H9 (cell line): ENCODE data around the gene LAMA3. TPM values are rescaled to one million over a fixed set of nuclear protein-coding genes. Genes with fewer than 3 reads are reported as not detected.

Source experiments
- DNase-seq: peaks from one replicate; pipeline ENCODE4 v3.0.0-alpha.2; 2017
- H2AFZ ChIP-seq: one replicate; pipeline ENCODE4 v1.6.1; 2013; ENCODE audit warnings: mild to moderate bottlenecking, low read length, control low read depth, moderate library complexity
- H2AK5ac ChIP-seq: 2 replicates; pipeline ENCODE4 v1.6.1; 2013; ENCODE audit warnings: low read length, control low read depth, mixed read lengths; ENCODE audit not compliant: insufficient read length
- H2BK120ac ChIP-seq: one replicate; pipeline ENCODE4 v1.6.1; 2013; ENCODE audit warnings: low read depth, mild to moderate bottlenecking, low read length, control low read depth, inconsistent platforms; ENCODE audit not compliant: poor library complexity, severe bottlenecking
- H2BK12ac ChIP-seq: 2 replicates; pipeline ENCODE4 v1.6.1; 2013; ENCODE audit warnings: low read length, control low read depth, mixed read lengths, low read depth; ENCODE audit not compliant: insufficient read length
- H2BK15ac ChIP-seq: 2 replicates; pipeline ENCODE4 v1.6.1; 2013; ENCODE audit warnings: low read depth, low read length, control low read depth
- H2BK20ac ChIP-seq: one replicate; pipeline ENCODE4 v1.6.1; 2013; ENCODE audit warnings: low read depth, mild to moderate bottlenecking, low read length, control low read depth, inconsistent platforms; ENCODE audit not compliant: poor library complexity, severe bottlenecking
- H2BK5ac ChIP-seq: 2 replicates; pipeline ENCODE4 v1.6.1; 2013; ENCODE audit warnings: low read length, control low read depth, mixed read lengths; ENCODE audit not compliant: insufficient read length
- H3K14ac ChIP-seq: 2 replicates; pipeline ENCODE4 v1.6.1; 2013; ENCODE audit warnings: low read length, control low read depth; ENCODE audit not compliant: insufficient read depth
- H3K18ac ChIP-seq: 2 replicates; pipeline ENCODE4 v1.6.1; 2013; ENCODE audit warnings: low read depth, mild to moderate bottlenecking, mixed read lengths, low read length, control low read depth; ENCODE audit not compliant: insufficient read length
- H3K23ac ChIP-seq: 2 replicates; pipeline ENCODE4 v1.6.1; 2013; ENCODE audit warnings: low read length, control low read depth, mixed read lengths, low read depth; ENCODE audit not compliant: insufficient read length
- H3K23me2 ChIP-seq: 2 replicates; pipeline ENCODE4 v1.6.1; 2013; ENCODE audit warnings: low read depth, mild to moderate bottlenecking, mixed read lengths, low read length, control low read depth; ENCODE audit not compliant: insufficient read length, poor library complexity, severe bottlenecking
- H3K27ac ChIP-seq: 2 replicates; pipeline ENCODE4 v1.5.1; 2013; ENCODE audit warnings: low read length, control low read depth, mixed read lengths, low read depth; ENCODE audit not compliant: insufficient read length
- H3K27me3 ChIP-seq: 2 replicates; pipeline ENCODE4 v1.6.1; 2013; ENCODE audit warnings: low read length, control low read depth, inconsistent platforms; ENCODE audit not compliant: insufficient read depth
- H3K4ac ChIP-seq: 2 replicates; pipeline ENCODE4 v1.6.1; 2013; ENCODE audit warnings: low read depth, mild to moderate bottlenecking, control low read depth, inconsistent platforms, low read length, moderate library complexity
- H3K4me1 ChIP-seq: 2 replicates; pipeline ENCODE4 v1.6.1; 2013; ENCODE audit warnings: low read length, control low read depth, inconsistent platforms; ENCODE audit not compliant: insufficient read depth
- H3K4me2 ChIP-seq: 2 replicates; pipeline ENCODE4 v1.6.1; 2013; ENCODE audit warnings: low read length, control low read depth, mixed read lengths; ENCODE audit not compliant: insufficient read length, insufficient read depth
- H3K56ac ChIP-seq: 2 replicates; pipeline ENCODE4 v1.6.1; 2013; ENCODE audit warnings: low read depth, mild to moderate bottlenecking, mixed read lengths, low read length, control low read depth; ENCODE audit not compliant: insufficient read length
- H3K79me1 ChIP-seq: 2 replicates; pipeline ENCODE4 v1.6.1; 2013; ENCODE audit warnings: low read depth, mild to moderate bottlenecking, moderate library complexity, low read length, control low read depth, inconsistent platforms; ENCODE audit not compliant: insufficient read depth, poor library complexity, severe bottlenecking
- H3K79me2 ChIP-seq: 2 replicates; pipeline ENCODE4 v1.6.1; 2013; ENCODE audit warnings: low read length, control low read depth, inconsistent platforms; ENCODE audit not compliant: insufficient read depth
- H3K9ac ChIP-seq: 2 replicates; pipeline ENCODE4 v1.6.1; 2013; ENCODE audit warnings: low read length, control low read depth, mixed read lengths; ENCODE audit not compliant: insufficient read length; ENCODE audit errors: extremely low read depth
- H3K9me3 ChIP-seq: one replicate; pipeline ENCODE4 v1.6.1; 2013; ENCODE audit warnings: low read depth, low read length, inconsistent platforms; ENCODE audit not compliant: control insufficient read depth
- H3T11ph ChIP-seq: one replicate; pipeline ENCODE4 v1.6.1; 2013; ENCODE audit warnings: mild to moderate bottlenecking, low read length, control low read depth, inconsistent platforms
- H4K20me1 ChIP-seq: one replicate; pipeline ENCODE4 v1.6.1; 2013; ENCODE audit not compliant: control insufficient read depth, insufficient read length, insufficient read depth
- H4K5ac ChIP-seq: 2 replicates; pipeline ENCODE4 v1.6.1; 2013; ENCODE audit warnings: low read depth, mild to moderate bottlenecking, mixed read lengths, low read length, control low read depth; ENCODE audit not compliant: insufficient read length
- H4K8ac ChIP-seq: replicated peaks from 2 replicates; pipeline ENCODE4 v1.6.1; 2013; ENCODE audit warnings: low read length, control low read depth, mixed read lengths, low read depth; ENCODE audit not compliant: insufficient read length
- H4K91ac ChIP-seq: 2 replicates; pipeline ENCODE4 v1.6.1; 2013; ENCODE audit warnings: low read depth, mild to moderate bottlenecking, moderate library complexity, mixed read lengths, low read length, control low read depth; ENCODE audit not compliant: insufficient read length
- H3K27ac Mint-ChIP-seq, 3 experiments: 2 replicates in 2 of 3; 3 replicates in 1 of 3; pipeline ENCODE4 v1.8.0; 2020 to 2021; ENCODE audit warnings: mixed read lengths in 3 of 3, mild to moderate bottlenecking in 1 of 3, moderate library complexity in 1 of 3
- H3K27me3 Mint-ChIP-seq: 2 replicates; pipeline ENCODE4 v1.8.0; 2021; ENCODE audit warnings: low read depth, mild to moderate bottlenecking, moderate library complexity, mixed read lengths
- H3K36me3 Mint-ChIP-seq, 3 experiments: 2 replicates in 2 of 3; 3 replicates in 1 of 3; pipeline ENCODE4 v1.8.0; 2020 to 2021; ENCODE audit warnings: low read depth in 3 of 3, mixed read lengths in 3 of 3; ENCODE audit not compliant: insufficient read depth in 1 of 3
- H3K4me1 Mint-ChIP-seq, 2 experiments: 2 replicates each; pipeline ENCODE4 v1.8.0; 2020; ENCODE audit warnings: mixed read lengths in 2 of 2
- H3K4me3 Mint-ChIP-seq, 2 experiments: 2 replicates in 1 of 2; 3 replicates in 1 of 2; pipeline ENCODE4 v1.8.0; 2020 to 2021; ENCODE audit warnings: mild to moderate bottlenecking in 2 of 2, mixed read lengths in 2 of 2, moderate library complexity in 1 of 2
- H3K9me3 Mint-ChIP-seq, 2 experiments: 2 replicates in 1 of 2; 3 replicates in 1 of 2; pipeline ENCODE4 v1.8.0; 2020; ENCODE audit warnings: mild to moderate bottlenecking in 2 of 2, mixed read lengths in 2 of 2, moderate library complexity in 1 of 2
- CTCF ChIP-seq: fragments of 200-600 bp; sonication (generic); conservative IDR thresholded peaks from 3 replicates; pipeline ENCODE4 v1.8.0; 2021; ENCODE audit warnings: antibody characterized with exemption, mild to moderate bottlenecking
- WGBS: extraction: QIAGEN DNeasy Blood & Tissue Kit; methylation state at CpG from one replicate; pipeline ENCODE4 v1.1.7; 2013; ENCODE audit warnings: missing lambda C conversion rate, low lambda C conversion rate, mixed read lengths; ENCODE audit not compliant: insufficient read length; ENCODE audit errors: extremely low coverage; 5-methylcytosine and 5-hydroxymethylcytosine counted together
- total RNA-seq: library from RNA; stranded (reverse); gene quantifications from 2 replicates; pipeline ENCODE4 v1.2.1, GENCODE V29; 2021

The LAMA3 gene
- total RNA-seq, 1 experiment from 2014 or later = 0.33 TPM

GRCh38 chr18:23778828-23779227 lies 89.6 kb downstream of the LAMA3 start:
- Histone ChIP-seq H3K9ac (no peak overlapping the region), H3K23ac (no peak overlapping the region), H4K91ac (no peak overlapping the region), H3K4me2 (no peak overlapping the region), H3K4me1 (peaks cover 3% of the 10 kb centered on the region; the same call in 1 of the 2 replicates), H3K79me2 (no peaks in the 10 kb centered on the region), H3K14ac (no peak overlapping the region), H4K5ac (no peak overlapping the region), H3K56ac (no peak overlapping the region), H3K9me3 (no peaks in the 10 kb centered on the region), H3K27ac (no peak overlapping the region), H2BK20ac (no peak overlapping the region), H2BK120ac (no peak overlapping the region), H3K27me3 (no peaks in the 10 kb centered on the region), H2AK5ac (no peak overlapping the region), H2BK12ac (no peak overlapping the region), H2BK5ac (no peak overlapping the region), H3T11ph (no peak overlapping the region), H3K4ac (no peak overlapping the region), H2AFZ (no peak overlapping the region), H2BK15ac (no peak overlapping the region), H4K20me1 (no peaks in the 10 kb centered on the region), H3K79me1 (no peaks in the 10 kb centered on the region), H4K8ac (no peak overlapping the region), H3K23me2 (no peaks in the 10 kb centered on the region), H3K18ac (no peak overlapping the region)
- no CpG with 5 or more reads among the region's 2 CpGs for WGBS
- H3K27ac Mint-ChIP-seq = no peak overlapping the region
- no peak overlapping the region for H3K4me3 Mint-ChIP-seq
- H3K27me3 Mint-ChIP-seq = no peaks in the 10 kb centered on the region; the same call in none of the 2 replicates
- no peaks in the 10 kb centered on the region for H3K36me3 Mint-ChIP-seq
- TF ChIP-seq CTCF = no peak
- no peaks in the 10 kb centered on the region for H3K9me3 Mint-ChIP-seq
- no peak for DNase-seq
- peaks cover 8 to 13% of the 10 kb centered on the region in 2 experiments; a peak in 2 of 4 replicates for H3K4me1 Mint-ChIP-seq
